ENCODE measurements around the gene PLEKHJ1.
A peak's percentile ranks its signal among the peaks of the same experiment; 100 is the strongest.
"Not testable (repeated sequence)": the region's sequence is repeated elsewhere in the genome, so short reads cannot be mapped to it uniquely, and the experiment has no call there.

Gene PLEKHJ1

GRCh38 chr19:2236314-2237050 lies at the start of gene PLEKHJ1, which contains the start of gene SF3A2:
PLEKHJ1 (minus strand) TSS chr19:2236329; CDS start chr19:2236248, 81 bp downstream.
SF3A2 (plus strand) TSS chr19:2236824; CDS start chr19:2243419, 6,595 bp downstream.
- FAIRE-seq (no peak), DNase-seq (ENCODE audit: insufficient read length, low spot score) (peak; percentile 99)
- TF ChIP-seq POLR2A (IDR thresholded peaks at IDR 0.05; ENCODE audit: low read depth, low read length), result peak; percentile 76

GRCh38 chr19:2283835-2284507 lies 47.8 kb upstream of the PLEKHJ1 start:
- no peak for TF ChIP-seq POLR2A (IDR thresholded peaks at IDR 0.05; ENCODE audit: low read depth, low read length)
- no peak for FAIRE-seq

GRCh38 chr19:2282862-2283237 lies 46.7 kb upstream of the PLEKHJ1 start:
- FAIRE-seq (no peak), DNase-seq (ENCODE audit: insufficient read length, low spot score) (no peak)
- TF ChIP-seq POLR2A (IDR thresholded peaks at IDR 0.05; ENCODE audit: low read depth, low read length), result no peak

More at GRCh38 chr19:2283835-2284507, 47.8 kb upstream of the PLEKHJ1 start:
- no peak for DNase-seq (ENCODE audit: insufficient read length, low spot score)

- FAIRE-seq, result no peak
- peak; percentile 20; the same call in 1 of the 2 replicates for TF ChIP-seq POLR2A (IDR thresholded peaks at IDR 0.05; ENCODE audit: low read depth, low read length)
- no peak for DNase-seq (ENCODE audit: insufficient read length, low spot score)
These were observed 46.1 kb upstream of the PLEKHJ1 start, which contains the start of gene PEAK3 for GRCh38 chr19:2282062-2282861. PEAK3 (minus strand) TSS chr19:2282175; CDS start chr19:2280931, 1,244 bp downstream.

- not testable (repeated sequence) for DNase-seq (ENCODE audit: insufficient read length, low spot score); FAIRE-seq
These were observed 45.3 kb upstream of the PLEKHJ1 start for GRCh38 chr19:2281265-2282061.

- no peak for DNase-seq (ENCODE audit: insufficient read length, low spot score)
- TF ChIP-seq POLR2A (IDR thresholded peaks at IDR 0.05; ENCODE audit: low read depth, low read length), result no peak
- FAIRE-seq, result no peak
These were observed 44.6 kb upstream of the PLEKHJ1 start for GRCh38 chr19:2280633-2281264.

GRCh38 chr19:2278459-2279158 lies 42.5 kb upstream of the PLEKHJ1 start:
- FAIRE-seq, result no peak
- no peak for DNase-seq (ENCODE audit: insufficient read length, low spot score)
- TF ChIP-seq POLR2A (IDR thresholded peaks at IDR 0.05; ENCODE audit: low read depth, low read length), result no peak

GRCh38 chr19:2277138-2277537 lies 41.0 kb upstream of the PLEKHJ1 start:
- no peak for DNase-seq (ENCODE audit: insufficient read length, low spot score)
- TF ChIP-seq POLR2A (IDR thresholded peaks at IDR 0.05; ENCODE audit: low read depth, low read length), result no peak
- FAIRE-seq, result no peak

- DNase-seq (ENCODE audit: insufficient read length, low spot score), result no peak
- no peak for FAIRE-seq
- no peak for TF ChIP-seq POLR2A (IDR thresholded peaks at IDR 0.05; ENCODE audit: low read depth, low read length)
These were observed 40.4 kb upstream of the PLEKHJ1 start for GRCh38 chr19:2276429-2276986.

- FAIRE-seq, result no peak
- DNase-seq (ENCODE audit: insufficient read length, low spot score), result no peak
- TF ChIP-seq POLR2A (IDR thresholded peaks at IDR 0.05; ENCODE audit: low read depth, low read length), result no peak
These were observed 39.7 kb upstream of the PLEKHJ1 start for GRCh38 chr19:2275588-2276428.

GRCh38 chr19:2274931-2275535 lies 38.9 kb upstream of the PLEKHJ1 start:
- DNase-seq (ENCODE audit: insufficient read length, low spot score) (peak; percentile 99), FAIRE-seq (peak; percentile 41)
- 0 out of 2 replicates have a peak, but pooled peaks have one; percentile 13 for TF ChIP-seq POLR2A (IDR thresholded peaks at IDR 0.05; ENCODE audit: low read depth, low read length)

Measured in H54 (cell line).